NB4 (cell line): ENCODE results near the gene KCNAB1.

ENCODE experiments used
- DNase-seq: peaks from one replicate; pipeline ENCODE4 v3.0.0; 2010; ENCODE audit warnings: low read depth
- H3K4me3 ChIP-seq: one replicate; pipeline ENCODE4 v1.5.1; 2011; ENCODE audit warnings: mild to moderate bottlenecking, low read depth, low read length, moderate library complexity
- CTCF ChIP-seq: IDR thresholded peaks from one replicate; pipeline ENCODE4 v1.5.1; 2012; ENCODE audit warnings: low read depth, low read length
- MAX ChIP-seq: IDR thresholded peaks from 2 replicates; pipeline ENCODE4 v1.6.1; 2011; ENCODE audit warnings: low read depth, low read length
- MYC ChIP-seq: IDR thresholded peaks from 2 replicates; pipeline ENCODE4 v1.6.1; 2011; ENCODE audit warnings: low read depth, low read length
- POLR2A ChIP-seq: IDR thresholded peaks from 2 replicates; pipeline ENCODE4 v1.6.1; 2011; ENCODE audit warnings: mild to moderate bottlenecking; ENCODE audit not compliant: insufficient read length; ENCODE audit errors: extremely low read depth

KCNAB1 gene

GRCh38 chr3:156383441-156384025 lies 263.2 kb downstream of the KCNAB1 start:
- DNase-seq = no peak
- TF ChIP-seq CTCF (no peak), POLR2A (no peak), MAX (no peak), MYC (no peak)
- H3K4me3 ChIP-seq = no peak overlapping the region

- no peak for DNase-seq
- H3K4me3 ChIP-seq = no peak overlapping the region
- TF ChIP-seq POLR2A (no peak), MAX (no peak), MYC (no peak), CTCF (no peak)
Measured at GRCh38 chr3:156388497-156389448, 268.4 kb downstream of the KCNAB1 start.

- TF ChIP-seq POLR2A = no peak
- no peak for TF ChIP-seq CTCF
- TF ChIP-seq MYC = no peak
- TF ChIP-seq MAX = no peak
- DNase-seq = no peak
- H3K4me3 ChIP-seq = no peak overlapping the region
Measured at GRCh38 chr3:156389449-156389950, 269.1 kb downstream of the KCNAB1 start.

- DNase-seq = no peak
- TF ChIP-seq POLR2A (no peak), CTCF (no peak), MAX (no peak), MYC (no peak)
- H3K4me3 ChIP-seq = no peak overlapping the region
Measured at GRCh38 chr3:156390846-156391245, 270.5 kb downstream of the KCNAB1 start.

GRCh38 chr3:156395961-156396710 lies 275.8 kb downstream of the KCNAB1 start:
- no peak overlapping the region for H3K4me3 ChIP-seq
- no peak for DNase-seq
- TF ChIP-seq CTCF = no peak
- no peak for TF ChIP-seq MAX
- no peak for TF ChIP-seq POLR2A
- no peak for TF ChIP-seq MYC
